Activated gamma-delta T cell treated with anti-CD3 and anti-CD28 coated beads, Interleukin-2, amount 50 U/mL, for 16 hours (primary cell): Measurements from ENCODE around the gene HHAT.

Source experiments
- DNase-seq: peaks from one replicate; pipeline ENCODE4 v3.0.0-alpha.2; 2020; ENCODE audit warnings: low read depth

Gene HHAT

GRCh38 chr1:210551899-210552298 lies 223.2 kb downstream of the HHAT start:
- no peak for DNase-seq

GRCh38 chr1:210553711-210554110 lies 225.0 kb downstream of the HHAT start:
- DNase-seq = no peak

- no peak for DNase-seq
Observed at GRCh38 chr1:210554382-210554781, 225.7 kb downstream of the HHAT start.

GRCh38 chr1:210556475-210556874 lies 227.8 kb downstream of the HHAT start:
- DNase-seq = no peak

GRCh38 chr1:210557426-210558077 lies 228.8 kb downstream of the HHAT start:
- DNase-seq = no peak

- DNase-seq = no peak
Observed at GRCh38 chr1:210558302-210558701, 229.6 kb downstream of the HHAT start.

GRCh38 chr1:210565306-210565705 lies 236.6 kb downstream of the HHAT start:
- no peak for DNase-seq

GRCh38 chr1:210568631-210569030 lies 239.9 kb downstream of the HHAT start:
- DNase-seq = no peak

- no peak for DNase-seq
Observed at GRCh38 chr1:210570116-210570515, 241.4 kb downstream of the HHAT start.

GRCh38 chr1:210571356-210572284 lies 242.9 kb downstream of the HHAT start:
- DNase-seq = no peak

- no peak for DNase-seq
Observed at GRCh38 chr1:210573141-210573540, 244.4 kb downstream of the HHAT start.

- DNase-seq = no peak
Observed at GRCh38 chr1:210582205-210582970, 253.7 kb downstream of the HHAT start.

GRCh38 chr1:210584439-210585113 lies 255.9 kb downstream of the HHAT start:
- DNase-seq = peak; percentile 17

GRCh38 chr1:210586771-210587170 lies 258.1 kb downstream of the HHAT start:
- no peak for DNase-seq

GRCh38 chr1:210587566-210587965 lies 258.9 kb downstream of the HHAT start:
- no peak for DNase-seq

GRCh38 chr1:210588357-210588756 lies 259.7 kb downstream of the HHAT start:
- no peak for DNase-seq

GRCh38 chr1:210588946-210589345 lies 260.2 kb downstream of the HHAT start:
- no peak for DNase-seq

- no peak for DNase-seq
Observed at GRCh38 chr1:210591214-210591613, 262.5 kb downstream of the HHAT start.

GRCh38 chr1:210594605-210595004 lies 265.9 kb downstream of the HHAT start:
- no peak for DNase-seq

- DNase-seq = no peak
Observed at GRCh38 chr1:210596641-210597040, 267.9 kb downstream of the HHAT start.

- no peak for DNase-seq
Observed at GRCh38 chr1:210597555-210598134, 268.9 kb downstream of the HHAT start.
